GM21515 (cell line): ENCODE measurements around the gene XKRX.

Experiments
- ATAC-seq: cut with Tn5 transposase; IDR thresholded peaks from one replicate; pipeline ENCODE4 v1.9.1; 2021; ENCODE audit not compliant: unreplicated experiment

The XKRX gene

GRCh38 chrX:100928660-100929613, at the start of gene XKRX:
TSS of gene XKRX (minus strand) at chrX:100928917. CDS start at chrX:100928304, 613 bp downstream.
- no peak for ATAC-seq

DNA sequence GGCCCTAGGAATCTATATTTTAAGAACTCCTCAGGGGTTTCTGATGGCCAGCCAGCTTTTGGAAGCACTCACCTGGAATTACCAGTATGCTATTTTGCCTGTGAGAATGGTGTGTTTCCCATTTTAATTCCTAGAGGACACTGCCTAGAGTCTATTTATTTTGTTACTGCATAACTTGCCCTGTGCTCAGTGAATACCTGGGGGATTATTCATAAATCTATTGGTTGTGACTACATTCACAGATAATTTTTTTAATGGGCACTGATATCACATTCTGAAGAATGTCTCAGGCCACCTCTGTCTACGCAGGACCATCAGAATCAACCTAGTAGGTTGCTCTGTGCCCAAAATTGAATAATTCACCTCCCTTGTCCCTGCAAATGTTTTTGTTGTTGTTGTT, 47.5 kb upstream of the XKRX start:
- no peak for ATAC-seq

GRCh38 chrX:100975212-100975611, 46.5 kb upstream of the XKRX start:
- ATAC-seq = no peak

- ATAC-seq = no peak
Observed at GRCh38 chrX:100973411-100973810, 44.7 kb upstream of the XKRX start.

DNA sequence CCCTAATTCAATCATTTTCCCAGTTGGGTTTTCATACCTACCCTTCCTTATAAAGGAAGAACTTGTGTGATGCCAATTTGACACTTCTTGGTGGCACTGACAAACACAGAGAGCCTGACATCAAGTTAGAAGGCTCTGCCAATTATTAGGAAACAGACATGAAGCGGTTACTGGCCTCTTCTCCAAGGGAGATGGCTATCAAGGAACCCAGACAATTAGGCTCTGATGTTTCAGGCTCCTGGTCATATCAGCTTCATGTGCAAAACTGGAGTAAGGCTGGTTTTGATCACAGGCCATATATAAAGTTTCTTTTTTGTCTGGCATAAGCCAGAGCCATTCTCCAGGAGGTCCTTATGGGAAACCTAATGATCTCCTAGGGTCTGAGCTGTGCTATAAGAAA, 41.2 kb upstream of the XKRX start:
- ATAC-seq = no peak

- ATAC-seq = no peak
Observed at GRCh38 chrX:100969408-100969807, 40.7 kb upstream of the XKRX start, which contains the start of gene ARL13A. TSS of gene ARL13A (plus strand) at chrX:100969708. CDS start at chrX:100973690, 3,982 bp downstream.

DNA sequence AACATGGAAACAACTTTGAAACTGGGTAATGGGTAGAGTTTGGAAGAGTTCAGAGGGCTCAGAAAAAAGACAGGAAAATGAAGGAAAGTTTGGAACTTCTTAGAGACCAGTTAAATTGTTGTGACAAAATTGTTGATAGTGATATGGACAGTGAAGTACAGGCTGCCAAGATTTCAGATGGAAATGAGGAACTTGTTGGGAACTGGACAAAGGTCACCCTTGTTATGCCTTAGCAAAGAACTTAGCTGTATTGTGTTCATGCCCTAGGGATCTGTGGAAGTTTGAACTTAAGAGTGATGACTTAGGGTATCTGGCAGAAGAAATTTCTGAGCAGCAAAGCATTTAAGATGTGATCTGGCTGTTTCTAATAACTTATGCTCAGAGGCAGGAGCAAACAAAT, 35.6 kb upstream of the XKRX start:
- ATAC-seq = no peak

- no peak for ATAC-seq
Observed at GRCh38 chrX:100962811-100963210, 34.1 kb upstream of the XKRX start.

DNA sequence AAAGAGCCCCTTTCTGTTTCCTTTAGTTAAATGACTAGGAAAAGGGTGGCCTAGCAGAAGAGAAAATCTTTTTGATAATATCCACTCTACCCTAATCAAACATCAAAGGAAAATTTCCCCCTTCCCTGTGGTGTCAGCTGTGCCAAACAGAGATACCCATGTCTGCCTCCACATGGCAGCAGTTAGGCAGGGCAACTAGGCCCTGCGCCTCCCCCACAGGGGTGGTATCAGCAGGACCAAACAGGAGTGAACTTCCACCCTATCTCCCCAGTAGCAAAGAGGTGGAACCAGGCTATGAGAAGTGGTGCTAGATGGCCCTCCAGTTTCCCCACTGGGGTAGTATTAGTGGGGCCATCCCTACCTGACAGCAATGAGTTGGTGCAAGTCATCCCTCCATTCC, 19.8 kb upstream of the XKRX start:
- no peak for ATAC-seq

- ATAC-seq = no peak
Observed at GRCh38 chrX:100946299-100946927, 17.7 kb upstream of the XKRX start.

GRCh38 chrX:100944601-100945000, 15.9 kb upstream of the XKRX start:
- ATAC-seq = no peak

- ATAC-seq = no peak
Observed at GRCh38 chrX:100939333-100939732, 10.6 kb upstream of the XKRX start.

GRCh38 chrX:100935767-100936166, 7.0 kb upstream of the XKRX start:
- no peak for ATAC-seq

GRCh38 chrX:100931925-100932285, 3.2 kb upstream of the XKRX start:
- no peak for ATAC-seq

GRCh38 chrX:100931218-100931924, 2.7 kb upstream of the XKRX start:
- peak; percentile 61 for ATAC-seq

DNA sequence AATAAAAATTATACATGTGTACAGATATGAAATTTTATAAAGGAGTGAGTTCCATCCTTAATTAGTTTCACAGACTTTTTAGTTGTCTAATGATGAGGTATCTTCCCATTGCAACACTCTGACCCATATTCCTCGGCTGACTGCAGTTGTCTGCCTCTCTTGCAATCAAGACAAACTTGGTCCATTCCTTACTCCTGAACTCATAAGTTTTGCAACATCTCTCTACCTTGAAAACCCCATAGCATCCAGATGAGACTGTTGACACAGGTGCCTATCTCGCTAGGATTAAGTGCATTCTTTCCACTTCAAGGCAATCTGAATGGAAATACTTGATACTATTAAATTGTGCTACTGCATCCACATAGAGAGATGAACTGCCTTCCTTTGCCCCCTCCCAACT, 2.3 kb downstream of the XKRX start:
- ATAC-seq = no peak

DNA sequence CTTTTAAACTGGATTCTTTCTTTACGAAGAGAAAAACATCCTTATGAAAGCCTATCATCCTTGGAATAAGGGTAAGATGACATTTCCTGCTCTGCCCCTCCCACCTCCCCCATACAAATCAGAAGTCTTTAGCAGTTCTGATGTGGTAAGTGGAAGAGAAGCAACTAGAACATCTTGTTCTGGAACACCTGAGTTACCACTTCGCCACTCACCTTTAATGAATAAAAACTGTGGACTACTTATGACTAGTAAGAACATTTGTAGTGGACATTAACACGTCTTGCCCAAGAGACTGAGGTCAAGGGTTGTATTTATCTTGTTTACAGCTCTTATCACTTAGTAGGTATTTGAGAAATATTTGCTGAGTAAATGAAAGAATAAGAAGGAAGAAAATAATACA, 4.3 kb downstream of the XKRX start:
- no peak for ATAC-seq

- ATAC-seq = no peak
Observed at GRCh38 chrX:100915562-100915961, 13.2 kb downstream of the XKRX start.

- no peak for ATAC-seq
Observed at GRCh38 chrX:100913111-100913510, 15.6 kb downstream of the XKRX start.

GRCh38 chrX:100911731-100912130, 17.0 kb downstream of the XKRX start:
- no peak for ATAC-seq

GRCh38 chrX:100905620-100906019, 23.1 kb downstream of the XKRX start:
- no peak for ATAC-seq

DNA sequence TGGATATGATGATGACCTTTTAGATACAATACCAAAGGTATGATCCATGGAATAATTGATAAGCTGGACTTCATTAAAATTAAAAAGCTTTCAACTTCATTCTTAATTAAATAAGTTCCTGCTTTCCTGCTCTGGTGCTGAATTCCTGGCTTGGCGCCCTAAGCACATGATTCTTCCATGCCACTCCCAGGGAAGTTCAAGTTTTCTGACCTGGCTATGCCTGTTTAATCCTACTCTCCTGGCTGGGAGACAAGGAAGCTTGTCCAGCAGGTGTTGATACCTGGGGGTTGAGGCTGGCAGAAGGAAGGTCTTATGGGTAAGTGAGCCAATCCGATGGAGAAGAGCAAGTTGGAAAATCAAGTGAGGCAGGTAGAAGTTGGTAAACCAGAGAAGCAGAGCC, 24.3 kb downstream of the XKRX start:
- ATAC-seq = no peak
